Hepatocyte (in vitro differentiated cells): ENCODE data around the gene PREPL.

ENCODE experiments used
- EZH2 ChIP-seq: fragments of 200-600 bp; sonication (generic); IDR thresholded peaks from 2 replicates; pipeline ENCODE4 v1.6.1; 2016; ENCODE audit warnings: antibody characterized with exemption, mild to moderate bottlenecking, borderline replicate concordance
- TF ChIP-seq, protein P1 (sequence below): fragments of 200-600 bp; sonication (generic); IDR thresholded peaks from 2 replicates; pipeline ENCODE4 v1.5.1; 2016; ENCODE audit warnings: antibody characterized with exemption, mild to moderate bottlenecking; ENCODE audit not compliant: poor library complexity

DNA sequence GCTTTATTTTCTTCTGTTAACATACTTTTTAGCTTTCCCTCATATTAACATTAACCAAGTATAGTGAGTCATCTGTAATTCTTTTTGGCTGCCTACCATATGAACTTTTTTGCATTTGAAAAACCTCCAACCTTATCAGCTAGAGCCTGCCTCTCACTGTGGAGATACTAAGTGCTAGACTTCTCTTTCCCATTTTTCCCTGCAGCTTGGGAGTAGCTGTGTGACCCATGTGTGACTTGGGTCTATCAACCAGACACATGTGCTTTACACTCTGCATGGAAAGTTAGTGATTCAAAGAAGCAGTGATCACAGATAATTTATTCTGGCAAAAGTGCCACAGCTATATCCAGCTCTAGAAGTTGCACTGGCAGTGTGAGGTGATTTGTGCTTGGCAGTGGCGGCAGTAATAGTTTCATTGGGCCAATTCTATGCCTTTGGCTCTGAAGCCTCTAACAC, 36.3 kb downstream of the PREPL start:
- no peak for TF ChIP-seq EZH2
- TF ChIP-seq, protein P1, sequence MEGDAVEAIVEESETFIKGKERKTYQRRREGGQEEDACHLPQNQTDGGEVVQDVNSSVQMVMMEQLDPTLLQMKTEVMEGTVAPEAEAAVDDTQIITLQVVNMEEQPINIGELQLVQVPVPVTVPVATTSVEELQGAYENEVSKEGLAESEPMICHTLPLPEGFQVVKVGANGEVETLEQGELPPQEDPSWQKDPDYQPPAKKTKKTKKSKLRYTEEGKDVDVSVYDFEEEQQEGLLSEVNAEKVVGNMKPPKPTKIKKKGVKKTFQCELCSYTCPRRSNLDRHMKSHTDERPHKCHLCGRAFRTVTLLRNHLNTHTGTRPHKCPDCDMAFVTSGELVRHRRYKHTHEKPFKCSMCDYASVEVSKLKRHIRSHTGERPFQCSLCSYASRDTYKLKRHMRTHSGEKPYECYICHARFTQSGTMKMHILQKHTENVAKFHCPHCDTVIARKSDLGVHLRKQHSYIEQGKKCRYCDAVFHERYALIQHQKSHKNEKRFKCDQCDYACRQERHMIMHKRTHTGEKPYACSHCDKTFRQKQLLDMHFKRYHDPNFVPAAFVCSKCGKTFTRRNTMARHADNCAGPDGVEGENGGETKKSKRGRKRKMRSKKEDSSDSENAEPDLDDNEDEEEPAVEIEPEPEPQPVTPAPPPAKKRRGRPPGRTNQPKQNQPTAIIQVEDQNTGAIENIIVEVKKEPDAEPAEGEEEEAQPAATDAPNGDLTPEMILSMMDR, result no peak
